Colonic mucosa (tissue), 4 donors: ENCODE results near the gene RFC2. TPM values are rescaled to one million over a fixed set of nuclear protein-coding genes. Genes with fewer than 3 reads are reported as not detected.
A peak's percentile ranks its signal among the peaks of the same experiment; 100 is the strongest.

Experiments used
- DNase-seq: peaks from one replicate; pipeline ENCODE4 v3.0.0-alpha.2; 2020
- H3K27ac ChIP-seq: fragments of 200-600 bp; one replicate; pipeline ENCODE4 v1.8.0; 2021
- H3K27me3 ChIP-seq: fragments of 200-600 bp; one replicate; pipeline ENCODE4 v1.8.0; 2021
- H3K36me3 ChIP-seq: fragments of 200-600 bp; one replicate; pipeline ENCODE4 v1.8.0; 2021
- H3K4me1 ChIP-seq: fragments of 200-600 bp; one replicate; pipeline ENCODE4 v1.8.0; 2021; ENCODE audit warnings: mild to moderate bottlenecking
- H3K4me3 ChIP-seq: fragments of 200-600 bp; one replicate; pipeline ENCODE4 v1.8.0; 2021
- H3K9ac ChIP-seq, 2 donors: one replicate each; pipeline ENCODE4 v1.7.0; 2013; ENCODE audit warnings: control low read depth in 2 of 2, low read depth in 2 of 2, low read length in 2 of 2
- H3K9me3 ChIP-seq: fragments of 200-600 bp; one replicate; pipeline ENCODE4 v1.8.0; 2021
- CTCF ChIP-seq: fragments of 200-600 bp; IDR thresholded peaks from one replicate; pipeline ENCODE4 v1.8.0; 2022; ENCODE audit warnings: antibody characterized with exemption, mild to moderate bottlenecking
- intact Hi-C: fragments of 100-400 bp; cut with DNase I; formaldehyde crosslinking; loops from one replicate; pipeline ENCODE4 v1.14.1; 2022
- total RNA-seq, 2 donors: library from RNA; stranded (reverse); fragmentation: NEBNext Ultra II Directional in 1 of 2; extraction: Animal tissue kit (Norgen Biotek cat#: 25700) in 1 of 2; gene quantifications; one replicate each; pipeline ENCODE4 v1.2.1, GENCODE V29; 2021
- donor health status: healthy.
- donor health status: DM: no; HTN: no; CAD: no.
- donor health status: DM: no; HTN: no; CAD: no.

The RFC2 gene
- total RNA-seq, 2 donors from 2014 or later: 18.5 to 43.8 TPM

GRCh38 chr7:74269757-74270277 is 15.6 kb upstream of the RFC2 start:
- Histone ChIP-seq H3K9me3 (no peaks in the 10 kb centered on the region), H3K9ac (peak overlapping the region; percentile 35 to 65), H3K27me3 (no peaks in the 10 kb centered on the region), H3K27ac (no peak overlapping the region), H3K36me3 (no peaks in the 10 kb centered on the region), H3K4me3 (peak overlapping the region; percentile 43), H3K4me1 (peaks cover 5% of the 10 kb centered on the region)
- intact Hi-C loops: no loop called here
- TF ChIP-seq CTCF: no peak
- DNase-seq: peak; percentile 85

- Histone ChIP-seq H3K4me3 (no peak overlapping the region), H3K9ac (no peak overlapping the region), H3K4me1 (peaks cover 5% of the 10 kb centered on the region), H3K27ac (no peak overlapping the region), H3K27me3 (no peaks in the 10 kb centered on the region), H3K36me3 (no peaks in the 10 kb centered on the region), H3K9me3 (no peaks in the 10 kb centered on the region)
- no peak for TF ChIP-seq CTCF
- intact Hi-C loops: no loop called here
- no peak for DNase-seq
Observed at GRCh38 chr7:74267756-74268565, 13.8 kb upstream of the RFC2 start.

GRCh38 chr7:74266191-74266963 is 12.2 kb upstream of the RFC2 start:
- Histone ChIP-seq H3K4me3 (no peak overlapping the region), H3K27me3 (no peaks in the 10 kb centered on the region), H3K27ac (no peak overlapping the region), H3K9me3 (no peaks in the 10 kb centered on the region), H3K9ac (no peak overlapping the region), H3K36me3 (no peaks in the 10 kb centered on the region), H3K4me1 (peaks cover 2% of the 10 kb centered on the region)
- intact Hi-C loops: no loop called here
- no peak for DNase-seq
- TF ChIP-seq CTCF: no peak

- no peak for DNase-seq
- no peaks in the 10 kb centered on the region for H3K27me3 ChIP-seq
- intact Hi-C loops: no loop called here
- H3K9me3 ChIP-seq: no peaks in the 10 kb centered on the region
- H3K4me1 ChIP-seq: no peaks in the 10 kb centered on the region
- no peak overlapping the region for H3K27ac ChIP-seq
- TF ChIP-seq CTCF: no peak
- no peak overlapping the region for H3K9ac ChIP-seq
- H3K4me3 ChIP-seq: no peak overlapping the region
- H3K36me3 ChIP-seq: no peaks in the 10 kb centered on the region
Observed at GRCh38 chr7:74263399-74264120, 9.4 kb upstream of the RFC2 start.
